ENCODE results near the gene SMC3. TPM values are rescaled to one million over a fixed set of nuclear protein-coding genes. Genes with fewer than 3 reads are reported as not detected.
"Not testable (repeated sequence)": the region's sequence is repeated elsewhere in the genome, so short reads cannot be mapped to it uniquely, and the experiment has no call there.

SMC3 gene
- total RNA-seq, 1 experiment from 2014 or later: 42.3 TPM

GRCh38 chr10:110636932-110637557 is 69.5 kb downstream of the SMC3 start:
- H3K79me2 ChIP-seq (ENCODE audit: low read length): no peaks in the 10 kb centered on the region
- H3K9me3 ChIP-seq (ENCODE audit: low read length): no peaks in the 10 kb centered on the region
- H4K20me1 ChIP-seq (ENCODE audit: insufficient read depth, low read depth, low read length): no peaks in the 10 kb centered on the region
- no peak overlapping the region for H3K4me2 ChIP-seq (ENCODE audit: low read depth, low read length, poor library complexity, severe bottlenecking)
- H3K4me3 ChIP-seq (ENCODE audit: low read length): no peak overlapping the region
- no peak for DNase-seq
- no peak overlapping the region for H2AFZ ChIP-seq (ENCODE audit: low read length)
- H3K27me3 ChIP-seq (ENCODE audit: low read length): no peaks in the 10 kb centered on the region
- H3K9ac ChIP-seq (ENCODE audit: low read length): no peak overlapping the region
- no peaks in the 10 kb centered on the region for H3K4me1 ChIP-seq (ENCODE audit: low read length)
- no peaks in the 10 kb centered on the region for H3K36me3 ChIP-seq (ENCODE audit: insufficient read depth, low read length)
- no peaks in the 10 kb centered on the region for H3K9me2 ChIP-seq (replicated peaks; ENCODE audit: insufficient read depth, low read length)
- H3K27ac ChIP-seq (ENCODE audit: low read length): no peak overlapping the region

GRCh38 chr10:110637558-110638053 is 70.1 kb downstream of the SMC3 start:
- H3K27me3 ChIP-seq (ENCODE audit: low read length): no peaks in the 10 kb centered on the region
- H3K4me2 ChIP-seq (ENCODE audit: low read depth, low read length, poor library complexity, severe bottlenecking): no peak overlapping the region
- H3K79me2 ChIP-seq (ENCODE audit: low read length): no peaks in the 10 kb centered on the region
- no peaks in the 10 kb centered on the region for H3K4me1 ChIP-seq (ENCODE audit: low read length)
- no peak overlapping the region for H3K9ac ChIP-seq (ENCODE audit: low read length)
- no peak overlapping the region for H2AFZ ChIP-seq (ENCODE audit: low read length)
- no peaks in the 10 kb centered on the region for H4K20me1 ChIP-seq (ENCODE audit: insufficient read depth, low read depth, low read length)
- H3K27ac ChIP-seq (ENCODE audit: low read length): no peak overlapping the region
- no peaks in the 10 kb centered on the region for H3K36me3 ChIP-seq (ENCODE audit: insufficient read depth, low read length)
- DNase-seq: no peak
- no peaks in the 10 kb centered on the region for H3K9me3 ChIP-seq (ENCODE audit: low read length)
- no peak overlapping the region for H3K4me3 ChIP-seq (ENCODE audit: low read length)
- no peaks in the 10 kb centered on the region for H3K9me2 ChIP-seq (replicated peaks; ENCODE audit: insufficient read depth, low read length)

- Histone ChIP-seq H3K9ac (ENCODE audit: low read length) (no peak overlapping the region), H3K79me2 (ENCODE audit: low read length) (no peaks in the 10 kb centered on the region), H2AFZ (ENCODE audit: low read length) (no peak overlapping the region), H3K9me3 (ENCODE audit: low read length) (no peaks in the 10 kb centered on the region), H3K4me3 (ENCODE audit: low read length) (no peak overlapping the region), H3K9me2 (replicated peaks; ENCODE audit: insufficient read depth, low read length) (no peaks in the 10 kb centered on the region), H3K27me3 (ENCODE audit: low read length) (no peaks in the 10 kb centered on the region), H3K4me1 (ENCODE audit: low read length) (no peaks in the 10 kb centered on the region), H3K36me3 (ENCODE audit: insufficient read depth, low read length) (no peaks in the 10 kb centered on the region), H4K20me1 (ENCODE audit: insufficient read depth, low read depth, low read length) (no peaks in the 10 kb centered on the region), H3K4me2 (ENCODE audit: low read depth, low read length, poor library complexity, severe bottlenecking) (no peak overlapping the region), H3K27ac (ENCODE audit: low read length) (no peak overlapping the region)
- no peak for DNase-seq
Measured at GRCh38 chr10:110638319-110638718, 70.8 kb downstream of the SMC3 start.

- not testable (repeated sequence) for H3K27me3 ChIP-seq (ENCODE audit: low read length); H3K9me2 ChIP-seq (replicated peaks; ENCODE audit: insufficient read depth, low read length); H3K9me3 ChIP-seq (ENCODE audit: low read length); H4K20me1 ChIP-seq (ENCODE audit: insufficient read depth, low read depth, low read length); H3K4me2 ChIP-seq (ENCODE audit: low read depth, low read length, poor library complexity, severe bottlenecking); H3K36me3 ChIP-seq (ENCODE audit: insufficient read depth, low read length); H3K4me1 ChIP-seq (ENCODE audit: low read length); H2AFZ ChIP-seq (ENCODE audit: low read length); H3K27ac ChIP-seq (ENCODE audit: low read length); H3K79me2 ChIP-seq (ENCODE audit: low read length); H3K9ac ChIP-seq (ENCODE audit: low read length); DNase-seq; H3K4me3 ChIP-seq (ENCODE audit: low read length)
Measured at GRCh38 chr10:110639046-110639445, 71.6 kb downstream of the SMC3 start.

GRCh38 chr10:110639858-110640257 is 72.4 kb downstream of the SMC3 start:
- H3K79me2 ChIP-seq (ENCODE audit: low read length); H3K4me3 ChIP-seq (ENCODE audit: low read length); H3K9me3 ChIP-seq (ENCODE audit: low read length); H2AFZ ChIP-seq (ENCODE audit: low read length); H3K36me3 ChIP-seq (ENCODE audit: insufficient read depth, low read length); H3K9ac ChIP-seq (ENCODE audit: low read length); DNase-seq; H3K27ac ChIP-seq (ENCODE audit: low read length); H3K27me3 ChIP-seq (ENCODE audit: low read length); H3K4me1 ChIP-seq (ENCODE audit: low read length); H3K4me2 ChIP-seq (ENCODE audit: low read depth, low read length, poor library complexity, severe bottlenecking); H4K20me1 ChIP-seq (ENCODE audit: insufficient read depth, low read depth, low read length); H3K9me2 ChIP-seq (replicated peaks; ENCODE audit: insufficient read depth, low read length): not testable (repeated sequence)

- Histone ChIP-seq H3K4me3 (ENCODE audit: low read length) (no peak overlapping the region), H2AFZ (ENCODE audit: low read length) (no peak overlapping the region), H3K27ac (ENCODE audit: low read length) (no peak overlapping the region), H3K27me3 (ENCODE audit: low read length) (no peaks in the 10 kb centered on the region), H3K4me2 (ENCODE audit: low read depth, low read length, poor library complexity, severe bottlenecking) (no peak overlapping the region), H4K20me1 (ENCODE audit: insufficient read depth, low read depth, low read length) (no peaks in the 10 kb centered on the region), H3K36me3 (ENCODE audit: insufficient read depth, low read length) (no peaks in the 10 kb centered on the region), H3K9me3 (ENCODE audit: low read length) (no peaks in the 10 kb centered on the region), H3K9ac (ENCODE audit: low read length) (no peak overlapping the region), H3K9me2 (replicated peaks; ENCODE audit: insufficient read depth, low read length) (no peaks in the 10 kb centered on the region), H3K4me1 (ENCODE audit: low read length) (no peaks in the 10 kb centered on the region), H3K79me2 (ENCODE audit: low read length) (no peaks in the 10 kb centered on the region)
- DNase-seq: no peak
Measured at GRCh38 chr10:110641256-110641655, 73.8 kb downstream of the SMC3 start.

- Histone ChIP-seq H3K27me3 (ENCODE audit: low read length) (no peaks in the 10 kb centered on the region), H3K79me2 (ENCODE audit: low read length) (no peaks in the 10 kb centered on the region), H3K27ac (ENCODE audit: low read length) (no peak overlapping the region), H2AFZ (ENCODE audit: low read length) (no peak overlapping the region), H3K36me3 (ENCODE audit: insufficient read depth, low read length) (no peaks in the 10 kb centered on the region), H3K4me3 (ENCODE audit: low read length) (no peak overlapping the region), H3K9me3 (ENCODE audit: low read length) (no peaks in the 10 kb centered on the region), H3K9me2 (replicated peaks; ENCODE audit: insufficient read depth, low read length) (no peaks in the 10 kb centered on the region), H3K4me2 (ENCODE audit: low read depth, low read length, poor library complexity, severe bottlenecking) (no peak overlapping the region), H3K9ac (ENCODE audit: low read length) (no peak overlapping the region), H4K20me1 (ENCODE audit: insufficient read depth, low read depth, low read length) (no peaks in the 10 kb centered on the region), H3K4me1 (ENCODE audit: low read length) (no peaks in the 10 kb centered on the region)
- no peak for DNase-seq
Measured at GRCh38 chr10:110642204-110643034, 74.9 kb downstream of the SMC3 start.

- no peaks in the 10 kb centered on the region for H3K9me2 ChIP-seq (replicated peaks; ENCODE audit: insufficient read depth, low read length)
- H3K4me2 ChIP-seq (ENCODE audit: low read depth, low read length, poor library complexity, severe bottlenecking): no peak overlapping the region
- no peak overlapping the region for H3K9ac ChIP-seq (ENCODE audit: low read length)
- no peaks in the 10 kb centered on the region for H3K27me3 ChIP-seq (ENCODE audit: low read length)
- no peaks in the 10 kb centered on the region for H3K36me3 ChIP-seq (ENCODE audit: insufficient read depth, low read length)
- H3K4me3 ChIP-seq (ENCODE audit: low read length): no peak overlapping the region
- H4K20me1 ChIP-seq (ENCODE audit: insufficient read depth, low read depth, low read length): no peaks in the 10 kb centered on the region
- H3K27ac ChIP-seq (ENCODE audit: low read length): no peak overlapping the region
- no peak for DNase-seq
- no peaks in the 10 kb centered on the region for H3K79me2 ChIP-seq (ENCODE audit: low read length)
- no peaks in the 10 kb centered on the region for H3K9me3 ChIP-seq (ENCODE audit: low read length)
- H2AFZ ChIP-seq (ENCODE audit: low read length): no peak overlapping the region
- no peaks in the 10 kb centered on the region for H3K4me1 ChIP-seq (ENCODE audit: low read length)
Measured at GRCh38 chr10:110643035-110643652, 75.6 kb downstream of the SMC3 start.
